HepG2 (cell line): Measurements from ENCODE around the gene ZC3H12A. TPM values are rescaled to one million over a fixed set of nuclear protein-coding genes. Genes with fewer than 3 reads are reported as not detected.
A peak's percentile ranks its signal among the peaks of the same experiment; 100 is the strongest.

Source experiments
- CCAR2 ChIP-seq: fragments of 200-400 bp; formaldehyde crosslinking; optimal IDR thresholded peaks from 2 replicates; pipeline ENCODE3; 2018; ENCODE audit warnings: low read depth, mild to moderate bottlenecking, low read length, moderate library complexity
- CHD2 ChIP-seq: IDR thresholded peaks from 2 replicates; pipeline ENCODE4 v1.6.1; 2011; ENCODE audit warnings: low read depth, low read length, improper control_type of control experiment
- DPF2 ChIP-seq: sonication (generic); formaldehyde crosslinking; IDR thresholded peaks from 2 replicates; pipeline ENCODE4 v1.4.0; 2020; ENCODE audit warnings: mild to moderate bottlenecking, low read depth, missing genetic modification reagents, borderline replicate concordance
- FOXA3 ChIP-seq: IDR thresholded peaks from 2 replicates; pipeline ENCODE4 v1.6.1; 2016; ENCODE audit warnings: missing genetic modification reagents, missing compliant biosample characterization
- GATAD1 ChIP-seq: IDR thresholded peaks from 2 replicates; pipeline ENCODE4 v1.6.1; 2016; ENCODE audit warnings: missing genetic modification reagents, missing compliant biosample characterization
- GATAD2A ChIP-seq: IDR thresholded peaks from 2 replicates; pipeline ENCODE4 v1.6.1; 2016
- KDM1A ChIP-seq: IDR thresholded peaks from 2 replicates; pipeline ENCODE4 v1.6.1; 2016; ENCODE audit warnings: missing compliant biosample characterization
- KDM4B ChIP-seq: sonication (generic); formaldehyde crosslinking; IDR thresholded peaks from 2 replicates; pipeline ENCODE4 v1.4.0; 2020; ENCODE audit warnings: missing genetic modification reagents
- MED8 ChIP-seq: sonication (generic); formaldehyde crosslinking; IDR thresholded peaks from 2 replicates; pipeline ENCODE4 v1.8.1; 2023; ENCODE audit warnings: mild to moderate bottlenecking, missing genetic modification reagents; ENCODE audit not compliant: insufficient replicate concordance
- MIER2 ChIP-seq: IDR thresholded peaks from 2 replicates; pipeline ENCODE4 v1.6.1; 2016; ENCODE audit warnings: missing biosample characterization, missing genetic modification reagents
- NR2F6 ChIP-seq, 2 experiments: IDR thresholded peaks; 2 replicates each; pipeline ENCODE4 v1.6.1; 2016; ENCODE audit warnings: antibody characterized with exemption in 1 of 2, mild to moderate bottlenecking in 1 of 2
- PHF20 ChIP-seq: sonication (generic); formaldehyde crosslinking; IDR thresholded peaks from 2 replicates; pipeline ENCODE4 v1.5.0; 2020; ENCODE audit warnings: mild to moderate bottlenecking, missing genetic modification reagents
- PPARG ChIP-seq: conservative IDR thresholded peaks from 2 replicates; pipeline ENCODE4 v1.6.1; 2016; ENCODE audit warnings: missing biosample characterization, missing genetic modification reagents
- RBFOX2 ChIP-seq: fragments of 200-400 bp; formaldehyde crosslinking; IDR thresholded peaks from 2 replicates; pipeline ENCODE4 v1.6.1; 2017; ENCODE audit warnings: low read depth, mild to moderate bottlenecking, low read length
- SNRNP70 ChIP-seq: fragments of 200-400 bp; formaldehyde crosslinking; IDR thresholded peaks from 2 replicates; pipeline ENCODE4 v1.6.1; 2017; ENCODE audit warnings: mild to moderate bottlenecking, low read depth, low read length, moderate library complexity
- TBX2 ChIP-seq: sonication (generic); formaldehyde crosslinking; IDR thresholded peaks from 2 replicates; pipeline ENCODE4 v1.5.0; 2020; ENCODE audit warnings: missing genetic modification reagents, mild to moderate bottlenecking, borderline replicate concordance
- ZBTB38 ChIP-seq: sonication (generic); formaldehyde crosslinking; IDR thresholded peaks from 2 replicates; pipeline ENCODE4 v1.5.1; 2020; ENCODE audit warnings: mild to moderate bottlenecking, missing genetic modification reagents
- ZNF253 ChIP-seq: sonication (generic); formaldehyde crosslinking; IDR thresholded peaks from 2 replicates; pipeline ENCODE4 v1.8.0; 2022; ENCODE audit warnings: mild to moderate bottlenecking, missing genetic modification reagents, borderline replicate concordance
- ZNF569 ChIP-seq: sonication (generic); formaldehyde crosslinking; IDR thresholded peaks from 2 replicates; pipeline ENCODE4 v1.5.0; 2020; ENCODE audit warnings: mild to moderate bottlenecking, missing genetic modification reagents, moderate library complexity, borderline replicate concordance
- ZNF607 ChIP-seq: sonication (generic); formaldehyde crosslinking; IDR thresholded peaks from 2 replicates; pipeline ENCODE4 v1.5.1; 2020; ENCODE audit warnings: missing genetic modification reagents, mild to moderate bottlenecking, borderline replicate concordance
- ZNF891 ChIP-seq: sonication (generic); formaldehyde crosslinking; IDR thresholded peaks from 2 replicates; pipeline ENCODE4 v1.5.0; 2020; ENCODE audit warnings: mild to moderate bottlenecking, missing genetic modification reagents
- ZSCAN29 ChIP-seq: sonication (generic); formaldehyde crosslinking; conservative IDR thresholded peaks from 2 replicates; pipeline ENCODE4 v1.4.0; 2020; ENCODE audit warnings: mild to moderate bottlenecking, missing genetic modification reagents
- polyA plus RNA-seq, 8 experiments: library from polyadenylated mRNA; depleted of rRNA in 3 of 8; stranded (reverse) in 7 of 8; unstranded in 1 of 8; fragments of >200 nt; fragmentation: Illumina TruSeq in 4 of 8; extraction: Trizol in 4 of 8; gene quantifications; 2 replicates each; pipeline versions ENCODE4 v1.2.1 to v1.2.3, GENCODE V29; 2011 to 2016; ENCODE audit warnings: low read depth in 4 of 8, missing spikeins in 1 of 8, mixed read lengths in 1 of 8; ENCODE audit not compliant: insufficient read depth in 1 of 8
- total RNA-seq, 5 experiments: library from RNA; depleted of rRNA; stranded (reverse); fragments of >200 nt; fragmentation: Illumina TruSeq; extraction: Trizol; gene quantifications; 2 replicates each; pipeline ENCODE4 v1.2.3, GENCODE V29; 2016; ENCODE audit warnings: low read depth in 1 of 5
- TF ChIP-seq, protein P1 (sequence below): sonication (generic); formaldehyde crosslinking; IDR thresholded peaks from 2 replicates; pipeline ENCODE4 v1.8.1; 2023; ENCODE audit warnings: mild to moderate bottlenecking, moderate library complexity, missing genetic modification reagents
- TF ChIP-seq, protein P2 (sequence below), 2 experiments: sonication (generic) in 1 of 2; formaldehyde crosslinking in 1 of 2; IDR thresholded peaks; 2 replicates each; pipeline versions ENCODE4 v1.4.0 to v1.6.1; 2016 to 2020; ENCODE audit warnings: borderline replicate concordance in 1 of 2, low read depth in 1 of 2, mild to moderate bottlenecking in 1 of 2, missing genetic modification reagents in 1 of 2
- TF ChIP-seq, protein P3 (sequence below): sonication (generic); formaldehyde crosslinking; IDR thresholded peaks from 2 replicates; pipeline ENCODE4 v1.4.0; 2020; ENCODE audit warnings: missing genetic modification reagents

The ZC3H12A gene
- total and polyA plus RNA-seq, 2 of the 13 experiments (the other 11 are each of a cell fraction or from before 2014, with no cell fraction given): 6.8 to 13.3 TPM

DNA sequence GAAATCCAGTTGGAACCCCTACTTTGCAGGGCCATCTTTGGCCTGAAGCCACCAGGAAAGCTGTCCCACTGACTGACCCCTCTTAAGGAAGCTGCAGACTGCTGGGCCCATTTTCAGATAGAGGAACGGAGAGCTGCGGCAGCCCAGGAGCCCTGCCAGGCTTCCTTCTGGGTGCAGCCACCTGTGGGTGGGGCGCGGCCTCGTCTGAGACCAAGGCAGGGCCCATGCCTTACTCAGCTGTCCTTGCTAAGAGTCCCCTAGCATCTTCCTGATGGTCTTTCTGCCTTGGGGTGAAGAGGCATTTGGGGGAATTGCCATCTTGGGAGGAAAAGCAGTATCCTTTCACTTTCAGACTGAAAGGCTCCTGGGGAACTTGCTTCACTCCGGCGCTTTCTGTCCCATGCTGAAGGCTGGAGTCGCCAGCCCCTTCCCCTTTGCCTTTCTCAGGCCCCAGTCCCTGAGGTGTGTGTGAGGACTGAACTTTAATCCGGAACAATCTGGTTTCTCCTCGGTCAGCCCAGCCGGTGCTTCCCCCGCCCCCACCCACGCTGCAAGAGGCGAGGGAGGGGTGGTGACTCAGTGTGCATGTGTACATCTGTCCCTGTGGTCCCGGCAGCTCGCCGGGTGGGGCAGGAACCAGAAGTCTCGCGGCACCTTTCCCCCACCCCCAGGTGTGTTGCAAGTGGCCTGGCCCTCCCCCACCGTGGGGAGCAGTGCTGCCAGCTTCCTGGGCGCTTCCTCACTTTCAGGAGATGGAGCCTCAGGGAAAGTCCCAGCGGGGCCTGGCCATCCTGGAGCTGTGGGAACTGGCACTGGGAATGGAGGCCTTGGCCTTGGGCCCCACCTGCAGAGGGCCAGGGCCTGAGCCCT lies 5.1 kb downstream of the ZC3H12A start (continued):
- TF ChIP-seq NR2F6 (IDR thresholded peaks at IDR 0.05) (peak; percentile 33; the same call in 1 of the 2 replicates), NR2F6 (CRISPR knock-in tag; IDR thresholded peaks at IDR 0.05) (peak; percentile 66), KDM1A (CRISPR knock-in tag) (peak; percentile 73; the same call in 1 of the 2 replicates), ZNF569 (CRISPR knock-in tag) (no peak), GATAD1 (CRISPR knock-in tag) (peak; percentile 83), CCAR2 (no peak), FOXA3 (CRISPR knock-in tag) (peak; percentile 94), ZNF891 (CRISPR knock-in tag) (no peak), TBX2 (peak; percentile 85; the same call in 1 of the 2 replicates), DPF2 (CRISPR knock-in tag) (peak; percentile 73; the same call in 1 of the 2 replicates), ZNF607 (CRISPR knock-in tag) (peak; percentile 45; the same call in 1 of the 2 replicates), ZSCAN29 (peak; percentile 77; the same call in 1 of the 2 replicates), SNRNP70 (no peak), ZBTB38 (CRISPR knock-in tag) (peak; percentile 72), PPARG (CRISPR knock-in tag) (peak; percentile 79), GATAD2A (peak; percentile 87), KDM4B (CRISPR knock-in tag) (peak; percentile 97), MED8 (CRISPR knock-in tag) (no peak), PHF20 (peak; percentile 59), MIER2 (peak; percentile 78), RBFOX2 (peak; percentile 63), ZNF253 (CRISPR knock-in tag) (no peak), CHD2 (peak; percentile 88)
- TF ChIP-seq, protein P1, sequence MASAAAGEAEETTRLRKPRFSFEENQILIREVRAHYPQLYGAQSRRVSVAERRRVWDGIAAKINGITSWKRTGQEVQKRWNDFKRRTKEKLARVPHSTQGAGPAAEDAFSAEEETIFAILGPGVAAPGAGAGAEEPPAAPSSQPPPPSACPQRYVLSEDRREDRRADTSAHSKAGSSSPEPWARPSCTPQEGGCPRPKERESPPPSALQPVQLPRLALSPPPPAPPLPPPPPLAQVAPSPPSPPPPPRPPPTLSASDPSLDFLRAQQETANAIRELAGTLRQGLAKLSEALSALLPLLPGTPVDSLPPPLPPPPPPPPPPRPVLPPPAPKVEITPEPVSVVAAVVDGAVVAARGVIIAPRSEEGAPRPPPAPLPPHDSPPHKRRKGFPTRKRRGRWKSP (CRISPR knock-in tag): no peak
- TF ChIP-seq, protein P2, sequence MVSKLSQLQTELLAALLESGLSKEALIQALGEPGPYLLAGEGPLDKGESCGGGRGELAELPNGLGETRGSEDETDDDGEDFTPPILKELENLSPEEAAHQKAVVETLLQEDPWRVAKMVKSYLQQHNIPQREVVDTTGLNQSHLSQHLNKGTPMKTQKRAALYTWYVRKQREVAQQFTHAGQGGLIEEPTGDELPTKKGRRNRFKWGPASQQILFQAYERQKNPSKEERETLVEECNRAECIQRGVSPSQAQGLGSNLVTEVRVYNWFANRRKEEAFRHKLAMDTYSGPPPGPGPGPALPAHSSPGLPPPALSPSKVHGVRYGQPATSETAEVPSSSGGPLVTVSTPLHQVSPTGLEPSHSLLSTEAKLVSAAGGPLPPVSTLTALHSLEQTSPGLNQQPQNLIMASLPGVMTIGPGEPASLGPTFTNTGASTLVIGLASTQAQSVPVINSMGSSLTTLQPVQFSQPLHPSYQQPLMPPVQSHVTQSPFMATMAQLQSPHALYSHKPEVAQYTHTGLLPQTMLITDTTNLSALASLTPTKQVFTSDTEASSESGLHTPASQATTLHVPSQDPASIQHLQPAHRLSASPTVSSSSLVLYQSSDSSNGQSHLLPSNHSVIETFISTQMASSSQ (IDR thresholded peaks at IDR 0.05; ENCODE audit: low read depth): no peak
- TF ChIP-seq, protein P2 (CRISPR knock-in tag; IDR thresholded peaks at IDR 0.05; ENCODE audit: borderline replicate concordance): peak; percentile 18; the same call in 1 of the 2 replicates
- TF ChIP-seq, protein P3, sequence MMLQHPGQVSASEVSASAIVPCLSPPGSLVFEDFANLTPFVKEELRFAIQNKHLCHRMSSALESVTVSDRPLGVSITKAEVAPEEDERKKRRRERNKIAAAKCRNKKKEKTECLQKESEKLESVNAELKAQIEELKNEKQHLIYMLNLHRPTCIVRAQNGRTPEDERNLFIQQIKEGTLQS (CRISPR knock-in tag): peak; percentile 93
